Immature natural killer cell (primary cell): ENCODE measurements around the gene DIPK1B. TPM values are rescaled to one million over a fixed set of nuclear protein-coding genes. Genes with fewer than 3 reads are reported as not detected.

Experiments
- DNase-seq, 3 donors: peaks; one replicate each; pipeline ENCODE4 v3.0.0; 2022; ENCODE audit warnings: mixed read lengths in 1 of 3
- H3K27ac Mint-ChIP-seq, 6 donors: one replicate each; pipeline ENCODE4 v1.8.0; 2020; ENCODE audit warnings: mixed read lengths in 6 of 6, mild to moderate bottlenecking in 5 of 6, inconsistent platforms in 4 of 6, moderate library complexity in 3 of 6
- H3K27me3 Mint-ChIP-seq, 3 donors: one replicate each; pipeline ENCODE4 v1.8.0; 2020 to 2021; ENCODE audit warnings: low read depth in 3 of 3, mild to moderate bottlenecking in 3 of 3, mixed read lengths in 3 of 3, moderate library complexity in 3 of 3, inconsistent platforms in 1 of 3
- H3K36me3 Mint-ChIP-seq, 3 donors: one replicate each; pipeline ENCODE4 v1.8.0; 2020; ENCODE audit warnings: mixed read lengths in 3 of 3, inconsistent platforms in 2 of 3, mild to moderate bottlenecking in 2 of 3
- H3K4me1 Mint-ChIP-seq, 2 donors: one replicate each; pipeline ENCODE4 v1.8.0; 2020; ENCODE audit warnings: inconsistent platforms in 2 of 2, mild to moderate bottlenecking in 2 of 2, mixed read lengths in 2 of 2, moderate library complexity in 1 of 2
- H3K4me3 Mint-ChIP-seq, 5 donors: one replicate each; pipeline ENCODE4 v1.8.0; 2020; ENCODE audit warnings: mild to moderate bottlenecking in 5 of 5, mixed read lengths in 5 of 5, inconsistent platforms in 3 of 5, moderate library complexity in 3 of 5
- H3K9me3 Mint-ChIP-seq, 6 donors: one replicate each; pipeline ENCODE4 v1.8.0; 2020; ENCODE audit warnings: mild to moderate bottlenecking in 6 of 6, mixed read lengths in 6 of 6, inconsistent platforms in 4 of 6, moderate library complexity in 3 of 6
- polyA plus RNA-seq, 3 donors: library from polyadenylated mRNA; unstranded; fragments of 300-500 nt; fragmentation: Illumina TruSeq; gene quantifications; one replicate each; pipeline ENCODE4 v1.2.3, GENCODE V29; 2021

The DIPK1B gene
- polyA plus RNA-seq, 3 donors from 2014 or later, result 0.19 TPM; not detected in 2

DNA sequence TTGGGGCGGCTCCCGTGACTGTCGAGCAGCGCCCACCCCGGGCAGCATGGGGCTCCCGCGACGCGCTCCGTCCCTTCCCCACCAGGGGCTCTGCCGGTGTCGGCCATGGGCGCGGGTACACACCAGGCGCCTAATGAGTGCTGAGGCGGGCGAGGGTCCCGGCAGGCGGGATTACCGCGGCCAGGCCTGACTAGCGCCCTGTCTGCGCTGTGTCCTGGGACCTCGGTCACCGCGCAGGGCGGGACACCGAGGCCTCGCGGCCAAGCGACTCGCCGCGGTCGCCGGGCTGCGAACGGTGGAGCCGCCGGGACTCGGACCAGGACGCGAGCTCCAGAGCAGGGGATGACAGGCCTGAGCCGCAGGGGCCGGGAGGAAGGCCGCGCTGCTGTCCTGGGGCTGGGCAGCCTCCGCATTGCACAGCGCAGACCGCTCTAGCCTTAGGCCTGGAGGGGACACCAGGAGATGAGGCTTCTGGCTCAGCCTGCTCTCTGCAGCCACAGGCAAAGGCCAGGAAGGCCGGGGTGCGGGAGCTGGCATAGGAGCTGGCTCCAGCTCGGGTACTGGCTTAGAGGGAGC is 16.3 kb downstream of the DIPK1B start:
- peaks cover 20 to 25% of the 10 kb centered on the region in 2 donors for H3K4me1 Mint-ChIP-seq
- peaks cover 6 to 15% (median 7%) of the 10 kb centered on the region in 3 donors for H3K36me3 Mint-ChIP-seq
- DNase-seq, result no peak
- peaks cover 13 to 20% (median 17%) of the 10 kb centered on the region in 3 donors for H3K27me3 Mint-ChIP-seq
- no peaks in the 10 kb centered on the region for H3K9me3 Mint-ChIP-seq
- no peak overlapping the region for H3K27ac Mint-ChIP-seq
- H3K4me3 Mint-ChIP-seq, result peak overlapping the region in 3 of 5 donors; percentile 7 to 55 (median 38)

DNA sequence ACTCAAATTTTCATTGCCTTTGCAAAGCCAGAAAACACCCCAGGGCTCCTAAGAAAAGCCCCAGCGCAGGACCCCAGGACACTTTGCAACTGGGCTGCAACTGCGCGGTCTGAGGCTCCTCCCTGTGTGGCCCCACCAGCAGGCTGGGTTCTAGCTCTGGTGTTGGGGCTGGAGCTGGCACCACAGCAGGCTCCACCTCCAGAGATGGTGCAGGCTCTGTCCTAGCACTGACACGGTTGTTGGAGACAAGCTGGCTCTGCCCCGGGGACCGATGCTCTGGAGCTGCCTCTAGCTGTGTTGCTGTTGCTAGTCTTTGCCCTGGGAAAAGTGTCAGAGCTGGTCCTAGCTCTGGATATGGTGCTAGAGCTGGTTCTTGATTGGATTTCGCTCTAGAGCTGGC is 16.8 kb downstream of the DIPK1B start:
- peaks cover 18 to 25% of the 10 kb centered on the region in 2 donors for H3K4me1 Mint-ChIP-seq
- peak overlapping the region; percentile 26 to 46 (median 38) for H3K4me3 Mint-ChIP-seq
- peaks cover 6 to 10% (median 7%) of the 10 kb centered on the region in 3 donors for H3K36me3 Mint-ChIP-seq
- H3K9me3 Mint-ChIP-seq, result no peaks in the 10 kb centered on the region
- no peak for DNase-seq
- H3K27me3 Mint-ChIP-seq, result peaks cover 13 to 20% (median 15%) of the 10 kb centered on the region in 3 donors
- H3K27ac Mint-ChIP-seq, result peak overlapping the region in 1 of 6 donors; percentile 30

DNA sequence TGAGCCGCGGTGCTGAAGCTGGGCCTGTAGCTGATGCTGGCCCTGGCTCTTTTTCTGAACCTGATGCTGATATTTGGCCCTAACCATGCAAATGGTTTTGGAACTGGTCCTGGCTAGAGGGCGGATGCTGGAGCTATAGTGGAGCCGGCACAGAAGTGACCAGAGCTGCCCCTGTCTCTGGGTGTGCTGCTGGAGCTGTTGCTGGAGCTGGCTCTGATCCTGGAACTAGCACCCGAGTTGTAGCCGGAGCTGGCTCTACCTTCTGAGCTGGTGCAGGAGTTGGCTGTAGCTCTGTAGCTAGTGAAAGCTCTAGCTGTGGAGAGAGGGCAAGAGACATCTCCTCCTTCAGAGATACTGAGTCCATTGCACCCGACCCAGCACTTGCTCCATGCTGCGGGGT is 17.6 kb downstream of the DIPK1B start:
- Mint-ChIP-seq H3K4me1 (peaks cover 14 to 20% of the 10 kb centered on the region in 2 donors), H3K4me3 (peak overlapping the region; percentile 7 to 41 (median 38)), H3K9me3 (no peaks in the 10 kb centered on the region), H3K27me3 (peaks cover 13 to 20% (median 15%) of the 10 kb centered on the region in 3 donors), H3K27ac (peak overlapping the region in 1 of 6 donors; percentile 30), H3K36me3 (peaks cover 3 to 5% (median 4%) of the 10 kb centered on the region in 3 donors)
- no peak for DNase-seq

DNA sequence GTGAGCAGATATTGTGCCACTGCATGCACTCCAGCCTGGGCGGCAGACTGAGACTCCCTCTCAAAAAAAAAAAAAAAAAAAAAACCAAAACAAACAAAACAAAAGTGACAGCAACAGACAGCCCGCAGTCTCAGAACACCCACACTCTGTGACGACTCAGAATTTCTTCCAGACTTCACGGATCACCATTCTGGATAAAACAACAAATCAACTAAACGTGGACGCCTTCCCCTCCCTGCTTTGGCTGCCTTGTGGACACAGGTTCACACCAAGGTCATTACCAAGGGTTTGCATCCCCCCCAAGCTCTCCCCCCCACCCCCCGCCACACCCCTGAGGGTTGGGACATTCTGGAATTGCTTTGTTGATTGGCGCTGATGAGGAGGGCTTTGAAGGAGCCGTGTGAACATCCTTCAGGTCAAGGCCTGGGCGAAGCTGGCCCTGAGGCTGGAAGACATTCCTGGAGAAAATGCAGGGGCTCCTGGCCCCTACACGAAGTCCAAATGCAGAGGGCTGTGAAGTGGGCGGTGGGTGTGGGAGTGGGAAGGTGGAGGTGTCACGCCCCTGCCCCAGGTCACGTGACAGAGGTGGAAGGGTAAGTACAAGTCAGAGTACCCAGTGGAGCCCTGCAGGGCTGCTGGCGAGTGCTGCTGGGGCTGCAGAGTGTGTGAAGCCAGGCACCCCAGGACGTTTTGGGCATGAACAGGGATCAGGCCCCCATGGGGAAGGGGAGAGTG is 20.2 kb downstream of the DIPK1B start:
- no peak overlapping the region for H3K4me3 Mint-ChIP-seq

DNA sequence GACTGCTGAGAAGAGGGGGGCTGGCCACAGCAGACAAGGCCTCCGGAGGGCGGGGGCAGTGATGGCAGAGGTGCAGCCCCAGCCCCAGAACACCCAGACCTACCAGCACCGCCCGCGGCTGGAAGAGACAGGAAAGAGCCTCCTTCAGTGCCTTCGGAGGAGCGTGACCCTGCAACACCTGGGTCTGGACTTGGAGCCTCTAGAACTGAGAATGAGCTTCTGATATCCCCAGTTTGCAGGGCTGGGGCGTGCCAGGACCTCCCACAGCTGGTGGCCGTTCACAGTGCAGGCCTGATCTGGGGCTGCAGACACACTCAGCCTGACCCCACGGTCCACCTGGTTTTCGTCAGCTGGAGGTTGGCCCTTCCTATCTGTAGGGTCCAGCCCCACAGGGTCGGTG is 21.2 kb downstream of the DIPK1B start:
- H3K4me1 Mint-ChIP-seq, result no peaks in the 10 kb centered on the region
- no peak for DNase-seq
- H3K27me3 Mint-ChIP-seq, result peaks cover 0 to 8% (median 2%) of the 10 kb centered on the region in 3 donors
- no peaks in the 10 kb centered on the region for H3K9me3 Mint-ChIP-seq
- H3K36me3 Mint-ChIP-seq, result no peaks in the 10 kb centered on the region
- H3K27ac Mint-ChIP-seq, result no peak overlapping the region
- no peak overlapping the region for H3K4me3 Mint-ChIP-seq

More for the DNA sequence above, 20.2 kb downstream of the DIPK1B start:
- DNase-seq, result no peak
- Mint-ChIP-seq H3K9me3 (no peaks in the 10 kb centered on the region), H3K36me3 (no peaks in the 10 kb centered on the region), H3K27me3 (peaks cover 3 to 8% (median 7%) of the 10 kb centered on the region in 3 donors), H3K27ac (no peak overlapping the region), H3K4me1 (peaks cover under 1 to 1% of the 10 kb centered on the region in 2 donors)

DNA sequence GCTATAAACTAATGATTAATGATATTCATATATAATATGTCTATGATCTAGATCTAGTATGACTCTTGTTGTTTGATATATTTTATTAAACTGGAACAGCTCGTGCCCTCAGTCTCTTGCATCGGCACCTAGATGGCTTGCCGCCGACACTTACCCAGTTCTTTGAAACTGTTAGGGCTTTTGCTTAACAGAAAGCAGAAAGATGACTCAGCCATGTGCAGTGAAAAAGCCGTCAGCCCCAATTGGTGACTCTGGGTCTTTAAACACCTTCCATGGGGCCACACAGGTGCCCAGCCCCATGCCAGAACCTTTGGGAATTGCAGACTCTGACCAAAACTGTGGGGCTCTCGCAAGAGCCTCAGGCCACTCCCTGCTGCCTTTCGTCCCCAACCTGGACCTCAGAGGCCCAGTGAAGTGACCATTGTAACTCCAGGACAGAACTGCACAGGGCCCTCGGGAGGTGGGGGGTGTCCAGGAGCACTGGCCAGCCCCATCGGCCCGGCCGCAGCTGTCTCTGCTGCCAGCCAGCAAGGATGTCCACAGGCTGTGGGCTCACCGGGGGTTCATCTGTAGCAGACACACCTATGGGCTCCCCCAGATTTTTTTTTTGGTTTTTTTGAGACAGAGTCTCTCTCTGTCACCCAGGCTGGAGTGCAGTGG is 22.6 kb downstream of the DIPK1B start:
- Mint-ChIP-seq H3K27me3 (peaks cover 0 to 8% (median 0%) of the 10 kb centered on the region in 3 donors), H3K4me1 (no peaks in the 10 kb centered on the region), H3K36me3 (no peaks in the 10 kb centered on the region), H3K27ac (no peak overlapping the region), H3K4me3 (no peak overlapping the region), H3K9me3 (no peaks in the 10 kb centered on the region)
- DNase-seq, result no peak

DNA sequence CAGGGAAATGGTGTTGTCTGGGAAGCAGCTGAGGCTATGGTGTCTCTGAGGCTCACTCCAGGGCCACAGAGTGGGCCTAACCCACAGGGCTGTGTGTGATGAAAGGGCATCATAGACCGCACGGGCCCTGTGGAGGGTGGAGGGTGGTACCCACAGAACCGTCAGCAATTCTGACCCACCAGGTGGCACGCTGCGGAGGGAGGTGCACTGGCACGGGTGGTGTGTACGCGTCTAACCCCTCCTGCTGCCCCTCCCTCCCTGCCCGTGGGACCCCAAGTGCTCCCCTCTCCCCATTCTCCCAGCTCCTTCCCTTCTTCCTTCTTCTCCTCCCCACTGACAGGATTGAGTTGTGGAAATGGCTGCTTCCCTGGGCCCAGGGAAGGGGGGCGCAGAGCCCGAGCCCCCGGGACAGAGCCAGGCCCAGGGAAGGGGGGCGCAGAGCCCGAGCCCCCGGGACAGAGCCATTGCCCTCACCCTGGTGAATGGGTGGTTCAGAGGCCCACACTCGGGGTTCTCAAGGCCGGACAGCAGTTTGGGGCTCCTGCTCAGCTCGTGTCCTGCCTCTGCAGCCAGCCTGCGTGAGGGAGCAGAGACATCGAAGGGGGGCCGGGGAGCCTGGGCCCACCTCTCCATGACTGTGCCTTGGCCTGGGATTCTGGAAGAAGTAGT is 23.6 kb downstream of the DIPK1B start:
- Mint-ChIP-seq H3K4me1 (no peaks in the 10 kb centered on the region), H3K27me3 (peaks cover 0 to 4% (median 2%) of the 10 kb centered on the region in 3 donors), H3K9me3 (no peaks in the 10 kb centered on the region), H3K27ac (no peak overlapping the region), H3K4me3 (no peak overlapping the region), H3K36me3 (no peaks in the 10 kb centered on the region)
- no peak for DNase-seq

DNA sequence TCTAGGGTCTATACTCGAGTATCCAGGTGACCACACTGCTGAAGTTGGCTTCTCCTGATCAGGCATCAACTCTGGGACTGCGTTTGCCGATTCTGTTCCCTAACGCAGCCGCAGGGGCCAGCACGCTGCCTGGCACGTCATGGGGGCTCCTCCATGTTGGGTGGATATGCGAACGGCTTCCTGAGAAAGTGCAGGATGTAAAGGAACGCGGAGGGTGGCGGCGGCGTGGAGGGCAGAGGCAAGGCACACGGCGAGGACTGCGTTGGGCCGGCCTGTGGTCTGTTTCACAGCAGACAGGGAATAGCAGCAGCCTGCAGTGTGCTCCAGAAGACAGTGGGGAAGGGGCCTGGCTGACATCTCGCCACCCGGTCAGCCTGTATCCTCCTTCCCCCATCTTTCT is 26.6 kb downstream of the DIPK1B start:
- no peak overlapping the region for H3K4me3 Mint-ChIP-seq
- H3K9me3 Mint-ChIP-seq, result no peaks in the 10 kb centered on the region
- no peaks in the 10 kb centered on the region for H3K4me1 Mint-ChIP-seq
- H3K27me3 Mint-ChIP-seq, result peaks cover 0 to 4% (median 2%) of the 10 kb centered on the region in 3 donors
- DNase-seq, result no peak
- no peaks in the 10 kb centered on the region for H3K36me3 Mint-ChIP-seq
- H3K27ac Mint-ChIP-seq, result no peak overlapping the region

DNA sequence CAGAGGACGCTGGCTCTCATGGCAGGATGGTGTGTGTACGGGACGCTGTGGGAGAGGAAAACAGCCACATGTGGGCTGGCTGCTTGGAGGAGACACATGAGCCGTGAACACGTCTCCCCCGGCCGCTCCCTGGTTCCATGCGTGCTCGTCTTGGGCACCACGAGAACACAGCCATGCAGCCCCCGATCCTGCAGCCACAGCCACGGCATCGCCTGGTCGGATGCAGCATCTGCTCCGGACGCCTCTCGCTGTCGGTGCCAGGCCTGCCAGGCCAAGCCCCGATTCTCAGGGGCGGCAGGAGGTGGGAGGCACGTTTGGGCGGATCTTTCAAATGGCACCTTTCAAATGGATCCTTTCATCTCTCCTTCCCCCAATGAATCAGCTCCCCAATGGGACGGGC is 27.1 kb downstream of the DIPK1B start:
- Mint-ChIP-seq H3K9me3 (no peaks in the 10 kb centered on the region), H3K36me3 (no peaks in the 10 kb centered on the region), H3K4me1 (no peaks in the 10 kb centered on the region), H3K4me3 (no peak overlapping the region), H3K27ac (no peak overlapping the region), H3K27me3 (peaks cover 0 to 4% (median 2%) of the 10 kb centered on the region in 3 donors)
- no peak for DNase-seq

DNA sequence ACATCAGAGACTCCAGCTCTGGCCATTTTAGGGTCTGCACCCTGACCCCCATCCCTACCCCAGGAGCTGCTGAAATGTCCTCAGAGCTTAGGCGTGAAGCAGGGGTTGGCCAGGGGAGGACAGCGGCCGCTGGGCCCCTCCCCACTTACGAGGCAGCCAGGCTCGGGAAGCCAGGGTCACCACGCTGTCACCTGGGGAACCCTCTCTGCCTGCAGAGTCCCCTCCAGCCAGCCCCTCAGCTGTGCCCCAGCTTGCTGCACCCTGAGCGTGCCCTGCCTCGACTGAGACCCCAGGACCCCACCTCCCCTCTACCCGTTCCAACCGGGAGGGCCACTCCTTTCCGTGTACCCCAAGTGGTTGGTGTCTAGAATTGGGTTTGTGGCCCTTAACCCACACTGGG is 27.7 kb downstream of the DIPK1B start:
- no peak for DNase-seq
- Mint-ChIP-seq H3K4me1 (no peaks in the 10 kb centered on the region), H3K27ac (no peak overlapping the region), H3K27me3 (peaks cover 0 to 4% (median 2%) of the 10 kb centered on the region in 3 donors), H3K36me3 (no peaks in the 10 kb centered on the region), H3K9me3 (no peaks in the 10 kb centered on the region), H3K4me3 (no peak overlapping the region)

DNA sequence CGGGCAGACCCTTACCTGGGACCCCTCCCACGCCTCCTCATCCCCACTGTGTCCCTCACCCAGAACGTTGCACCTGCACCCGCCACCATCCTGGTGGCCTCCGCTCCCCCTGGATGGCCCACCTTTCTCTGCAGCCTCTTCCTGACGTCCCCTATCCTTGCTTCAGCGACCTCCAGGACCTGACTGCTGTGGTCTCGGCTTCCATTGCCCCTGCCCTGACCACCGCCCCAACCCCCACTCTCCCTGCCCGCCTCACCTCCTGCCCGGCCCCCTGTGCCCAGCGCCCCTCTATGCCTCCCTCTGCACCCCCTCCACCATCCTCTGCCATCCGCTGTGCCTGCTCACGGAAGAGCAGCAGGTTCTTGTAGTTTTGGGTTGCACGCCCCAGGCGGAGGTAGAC is 28.1 kb downstream of the DIPK1B start:
- no peak for DNase-seq
- no peak overlapping the region for H3K27ac Mint-ChIP-seq
- H3K4me1 Mint-ChIP-seq, result no peaks in the 10 kb centered on the region
- no peaks in the 10 kb centered on the region for H3K9me3 Mint-ChIP-seq
- H3K27me3 Mint-ChIP-seq, result peaks cover 0 to 4% (median 2%) of the 10 kb centered on the region in 3 donors
- H3K36me3 Mint-ChIP-seq, result no peaks in the 10 kb centered on the region
- H3K4me3 Mint-ChIP-seq, result no peak overlapping the region

DNA sequence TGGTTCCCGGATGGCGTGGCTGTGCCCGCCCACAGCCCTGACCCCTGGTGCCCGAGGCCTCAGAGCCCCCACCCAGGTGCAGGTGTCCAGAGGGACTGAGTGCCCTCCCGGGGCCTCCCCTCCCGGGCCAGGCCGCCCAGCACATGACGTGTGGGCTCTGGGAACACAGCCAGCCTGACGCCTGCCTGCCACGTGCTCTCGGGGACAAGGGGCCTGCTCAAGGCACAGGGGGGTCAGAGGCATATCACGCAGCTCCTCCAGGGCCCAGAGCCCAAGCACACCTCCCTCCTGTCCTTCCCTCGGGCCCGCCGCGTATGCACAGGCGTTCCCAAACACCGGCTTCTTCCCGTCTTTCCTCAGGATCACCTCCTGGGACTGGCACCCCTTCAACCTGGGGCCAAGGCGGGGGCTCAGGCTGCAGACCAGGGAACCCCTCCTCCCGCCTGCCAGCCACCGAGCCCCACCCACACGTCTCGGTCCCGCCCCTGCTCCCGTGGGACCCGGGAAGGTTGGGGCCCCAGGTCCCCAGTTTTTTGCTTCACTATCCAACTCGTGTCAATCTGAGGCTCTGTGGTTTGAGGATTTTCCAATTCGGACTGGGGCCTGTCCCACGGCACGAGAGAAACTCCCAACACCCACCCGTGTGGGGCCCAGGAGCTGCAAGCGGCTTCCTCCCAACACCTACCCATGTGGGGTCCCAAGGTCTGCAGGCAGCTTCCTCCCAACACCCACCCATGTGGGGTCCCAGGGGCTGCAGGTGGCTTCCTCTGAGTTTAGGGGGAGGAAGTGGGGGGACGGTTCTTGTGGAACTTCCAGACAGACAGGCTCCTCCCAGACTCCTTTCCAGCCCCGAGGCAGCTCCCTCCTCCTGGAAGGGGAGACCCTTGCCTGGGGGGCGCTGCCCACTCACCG is 28.9 kb downstream of the DIPK1B start:
- H3K27ac Mint-ChIP-seq, result no peak overlapping the region
- H3K27me3 Mint-ChIP-seq, result peaks cover 0 to 4% (median 2%) of the 10 kb centered on the region in 3 donors
- H3K36me3 Mint-ChIP-seq, result no peaks in the 10 kb centered on the region
- H3K4me1 Mint-ChIP-seq, result no peaks in the 10 kb centered on the region
- H3K4me3 Mint-ChIP-seq, result no peak overlapping the region
- DNase-seq, result no peak
- H3K9me3 Mint-ChIP-seq, result no peaks in the 10 kb centered on the region
